GM21423 (cell line): Measurements from ENCODE around the gene GARRE1.
A peak's percentile ranks its signal among the peaks of the same experiment; 100 is the strongest.
"Not testable (repeated sequence)": the region's sequence is repeated elsewhere in the genome, so short reads cannot be mapped to it uniquely, and the experiment has no call there.

Experiments
- ATAC-seq: cut with Tn5 transposase; IDR thresholded peaks from one replicate; pipeline ENCODE4 v1.9.1; 2021; ENCODE audit warnings: mild to moderate bottlenecking, moderate library complexity; ENCODE audit not compliant: unreplicated experiment

The GARRE1 gene

DNA sequence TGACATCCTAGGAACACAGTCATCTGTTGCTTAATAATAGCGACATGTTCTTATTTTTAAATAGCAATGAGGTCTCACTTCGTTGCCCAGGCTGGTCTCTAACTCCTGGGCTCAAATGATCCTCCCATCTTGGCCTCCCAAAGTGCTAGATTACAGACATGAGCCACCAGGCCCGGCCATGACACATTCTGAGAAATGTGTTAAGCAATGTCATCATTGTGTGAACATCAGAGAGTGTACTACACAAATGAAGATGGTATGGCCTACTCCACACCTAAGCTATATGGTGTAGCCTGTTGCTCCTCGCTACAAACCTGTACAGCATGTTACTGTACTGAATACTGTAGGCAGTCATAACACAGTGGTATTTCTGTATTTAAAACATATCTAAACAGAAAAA lies 24.6 kb upstream of the GARRE1 start:
- no peak for ATAC-seq

- no peak for ATAC-seq
Measured at GRCh38 chr19:34230820-34231219, 23.5 kb upstream of the GARRE1 start.

DNA sequence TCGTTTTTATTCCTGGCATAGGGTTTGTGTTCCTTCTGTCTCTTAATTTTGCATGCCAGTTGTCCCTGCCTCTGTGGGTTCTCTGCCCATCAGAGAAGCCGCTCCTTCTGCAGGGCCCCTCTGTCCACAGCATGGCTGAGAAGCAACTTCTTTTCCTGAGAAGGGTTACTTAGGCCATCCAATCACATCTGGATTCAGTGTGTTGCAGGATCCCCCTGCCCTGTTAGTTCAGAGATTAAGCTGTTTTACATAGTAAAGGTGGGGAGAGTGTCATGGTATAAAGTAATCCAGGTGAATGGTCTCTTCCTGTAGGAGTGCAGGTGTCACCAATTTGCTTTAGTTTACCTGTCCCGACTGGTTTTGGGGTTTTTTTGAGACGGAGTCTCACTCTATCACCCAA lies 22.9 kb upstream of the GARRE1 start:
- no peak for ATAC-seq

DNA sequence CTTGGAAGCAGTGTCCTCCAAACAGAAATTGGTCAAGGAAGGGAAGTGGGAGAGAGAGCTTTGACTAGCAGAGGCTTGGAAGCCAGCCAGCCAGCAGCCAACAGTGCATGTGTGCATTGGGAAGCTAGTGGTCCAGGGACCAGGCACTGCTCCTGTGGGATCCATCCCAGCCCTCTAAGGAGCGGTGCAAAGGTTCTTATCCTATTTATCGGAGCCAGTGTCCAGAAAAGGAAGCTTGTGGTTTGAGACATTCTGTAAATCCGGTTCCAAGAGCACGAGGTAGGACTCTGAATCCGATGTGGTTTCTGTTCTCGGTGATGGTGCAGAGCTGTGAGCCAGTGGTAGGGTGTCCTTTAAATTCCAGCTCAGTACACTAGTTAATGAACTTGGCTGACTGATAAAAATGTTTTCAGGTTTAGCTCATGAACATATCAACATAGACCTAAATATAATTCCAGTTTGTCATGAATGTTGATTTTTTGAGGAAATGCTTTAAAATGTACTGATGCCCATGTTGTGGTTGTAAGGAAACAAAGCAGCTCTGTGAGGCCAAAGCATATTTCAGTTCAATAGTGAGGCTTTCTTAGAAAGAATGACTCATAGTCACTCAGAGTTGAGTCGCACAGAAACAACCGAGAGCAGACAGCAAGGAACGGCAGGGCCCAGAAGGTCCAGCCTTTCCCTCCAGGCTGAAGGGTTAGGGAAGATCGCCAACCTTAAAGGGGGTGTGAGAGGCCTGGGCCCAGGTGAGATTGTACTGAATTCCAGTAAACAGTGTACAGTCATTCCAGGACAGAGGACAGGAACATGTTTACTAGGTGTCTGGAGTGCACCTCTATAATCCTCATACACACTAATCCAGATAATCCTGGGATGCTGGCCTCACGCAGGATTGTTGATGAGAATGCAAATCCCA lies 21.5 kb upstream of the GARRE1 start:
- ATAC-seq = peak; percentile 56

GRCh38 chr19:34235425-34235940 lies 18.9 kb upstream of the GARRE1 start:
- ATAC-seq = no peak

GRCh38 chr19:34236035-34236987 lies 18.0 kb upstream of the GARRE1 start:
- no peak for ATAC-seq

GRCh38 chr19:34237283-34237682 lies 17.1 kb upstream of the GARRE1 start:
- no peak for ATAC-seq

DNA sequence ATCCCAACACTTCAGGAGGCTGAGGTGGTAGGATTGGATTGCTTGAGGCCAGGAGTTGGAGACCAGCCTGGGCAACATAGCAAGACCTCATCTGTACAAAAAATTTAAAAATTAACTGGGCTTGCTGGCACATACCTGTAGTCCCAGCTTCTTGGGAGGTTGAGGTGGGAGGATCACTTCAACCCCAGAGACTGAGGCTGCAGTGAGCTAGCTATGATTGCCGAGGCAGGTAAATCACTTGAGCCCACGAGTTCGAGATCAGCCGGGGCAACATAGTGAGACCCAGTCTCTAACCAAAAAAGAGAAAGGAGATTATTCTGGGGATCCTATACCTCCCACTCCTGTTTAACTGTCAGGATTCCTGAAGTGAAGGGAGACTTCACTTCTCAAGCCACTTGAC lies 16.4 kb upstream of the GARRE1 start:
- no peak for ATAC-seq

- ATAC-seq = no peak
Measured at GRCh38 chr19:34241513-34242337, 12.6 kb upstream of the GARRE1 start.

DNA sequence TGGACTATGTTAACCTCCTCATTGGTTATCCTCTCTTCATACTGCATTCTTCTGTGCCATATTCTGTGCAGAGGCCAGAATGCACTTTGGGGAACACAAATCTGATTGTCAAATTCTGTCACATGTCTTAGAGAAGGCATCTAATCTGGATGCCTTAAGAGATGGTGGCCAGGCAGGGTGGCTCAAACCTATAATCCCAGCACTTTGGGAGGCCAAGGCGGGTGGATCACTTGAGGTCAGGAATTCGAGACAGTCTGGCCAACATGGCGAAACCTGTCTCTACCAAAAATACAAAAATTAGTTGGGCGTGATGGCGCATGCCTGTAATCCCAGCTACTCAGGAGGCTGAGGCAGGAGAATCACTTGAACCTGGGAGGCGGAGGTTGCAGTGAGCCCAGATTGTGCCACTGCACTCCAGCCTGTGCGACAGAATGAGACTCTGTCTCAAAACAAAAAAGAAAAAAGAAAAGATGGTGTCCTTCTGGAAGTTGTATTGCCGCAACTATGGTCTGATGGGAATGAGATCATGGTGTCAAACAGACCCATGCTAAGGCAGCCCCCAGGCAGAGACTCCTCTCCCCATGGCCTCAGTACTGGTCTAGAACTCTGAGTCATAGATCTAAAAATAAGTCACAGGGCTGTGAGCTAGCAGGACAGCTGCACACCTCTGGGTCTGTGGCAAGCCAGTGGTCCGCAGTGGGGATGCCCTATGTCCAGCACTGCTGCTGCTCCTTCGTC lies 11.0 kb upstream of the GARRE1 start:
- ATAC-seq = not testable (repeated sequence)

DNA sequence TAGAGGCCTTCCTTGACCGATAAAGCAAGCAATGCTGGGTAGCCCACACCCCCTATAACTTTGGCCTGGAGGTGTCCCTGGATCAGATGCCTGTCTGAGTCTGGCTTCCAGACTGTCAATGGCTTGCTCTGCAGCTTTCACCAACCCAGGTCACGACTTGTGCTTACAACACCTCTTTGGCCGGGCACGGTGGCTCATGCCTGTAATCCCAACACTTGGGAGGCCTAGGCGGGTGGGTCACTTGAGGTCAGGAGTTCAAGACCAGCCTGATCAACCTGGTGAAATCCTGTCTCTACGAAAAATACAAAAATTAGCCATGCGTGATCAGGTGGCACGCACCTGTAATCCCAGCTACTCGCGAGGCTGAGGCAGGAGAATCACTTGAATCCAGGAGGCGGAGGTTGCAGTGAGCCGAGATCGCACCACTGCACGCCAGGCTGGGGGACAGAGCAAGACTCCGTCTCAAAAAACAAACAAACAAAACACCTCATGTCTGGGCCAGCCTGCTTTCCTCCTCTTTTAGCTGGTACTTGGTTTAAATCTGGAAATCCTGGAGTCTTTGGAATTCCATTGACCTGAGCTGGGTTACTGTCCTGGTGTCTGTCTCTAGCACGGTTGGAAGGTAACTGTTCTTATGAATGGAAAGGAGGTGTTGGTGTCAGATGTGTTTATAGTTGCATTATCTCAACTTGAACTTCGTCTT lies 10.3 kb upstream of the GARRE1 start:
- ATAC-seq = no peak

DNA sequence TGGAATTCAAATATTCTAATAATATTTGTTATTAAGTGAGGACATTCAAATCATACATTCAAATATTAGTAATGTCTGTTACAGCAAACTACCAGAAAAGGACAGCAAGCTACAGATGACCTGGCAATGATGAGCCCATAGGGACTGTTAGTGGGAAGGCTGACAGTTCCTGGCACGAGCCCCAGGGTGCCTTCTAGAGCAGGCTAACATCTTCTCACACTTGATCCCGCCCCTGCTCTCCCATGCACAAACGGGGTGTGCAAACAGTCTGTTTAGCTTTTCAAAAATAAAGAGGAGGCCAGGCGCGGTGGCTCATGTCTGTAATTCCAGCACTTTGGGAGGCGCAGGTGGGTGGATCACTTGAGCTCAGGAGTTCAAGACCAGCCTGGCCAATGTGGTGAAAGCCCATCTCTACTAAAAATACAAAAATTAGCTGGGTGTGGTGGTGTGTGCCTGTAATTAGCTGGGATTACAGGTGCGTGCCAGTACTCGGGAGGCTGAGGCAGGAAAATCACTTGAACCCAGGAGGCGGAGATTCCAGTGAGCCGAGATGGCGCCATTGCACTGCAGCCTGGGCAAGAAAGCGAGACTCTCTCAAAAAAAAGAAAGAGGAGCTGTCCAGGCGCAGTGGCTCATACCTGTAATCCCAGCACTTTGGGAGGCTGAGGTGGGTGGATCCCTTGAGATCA lies 9.6 kb upstream of the GARRE1 start:
- ATAC-seq = no peak

- no peak for ATAC-seq
Measured at GRCh38 chr19:34246340-34246739, 8.0 kb upstream of the GARRE1 start.

DNA sequence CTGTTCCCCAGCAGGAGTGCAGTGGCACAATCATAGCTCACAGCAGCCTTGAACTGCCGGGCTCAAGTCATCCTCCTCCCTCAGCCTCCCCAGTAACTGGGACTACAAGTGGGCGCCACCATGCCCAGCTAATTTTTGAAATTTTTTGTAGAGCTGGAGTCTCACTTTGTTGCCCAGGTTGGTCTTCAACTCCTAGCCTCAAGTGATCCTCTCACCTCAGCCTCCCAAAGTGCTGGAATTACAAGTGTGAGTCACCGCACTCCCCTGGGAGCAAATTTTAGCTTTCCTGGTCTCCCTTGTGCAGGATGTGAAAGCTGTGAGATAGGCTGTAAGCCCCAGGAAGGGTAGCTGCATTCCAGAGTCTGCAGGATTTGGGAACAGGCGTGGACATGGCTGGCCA lies 5.4 kb upstream of the GARRE1 start:
- ATAC-seq = no peak

- not testable (repeated sequence) for ATAC-seq
Measured at GRCh38 chr19:34253167-34253566, 1.2 kb upstream of the GARRE1 start.

GRCh38 chr19:34253681-34254045 lies 691 bp upstream of the GARRE1 start:
- not testable (repeated sequence) for ATAC-seq

DNA sequence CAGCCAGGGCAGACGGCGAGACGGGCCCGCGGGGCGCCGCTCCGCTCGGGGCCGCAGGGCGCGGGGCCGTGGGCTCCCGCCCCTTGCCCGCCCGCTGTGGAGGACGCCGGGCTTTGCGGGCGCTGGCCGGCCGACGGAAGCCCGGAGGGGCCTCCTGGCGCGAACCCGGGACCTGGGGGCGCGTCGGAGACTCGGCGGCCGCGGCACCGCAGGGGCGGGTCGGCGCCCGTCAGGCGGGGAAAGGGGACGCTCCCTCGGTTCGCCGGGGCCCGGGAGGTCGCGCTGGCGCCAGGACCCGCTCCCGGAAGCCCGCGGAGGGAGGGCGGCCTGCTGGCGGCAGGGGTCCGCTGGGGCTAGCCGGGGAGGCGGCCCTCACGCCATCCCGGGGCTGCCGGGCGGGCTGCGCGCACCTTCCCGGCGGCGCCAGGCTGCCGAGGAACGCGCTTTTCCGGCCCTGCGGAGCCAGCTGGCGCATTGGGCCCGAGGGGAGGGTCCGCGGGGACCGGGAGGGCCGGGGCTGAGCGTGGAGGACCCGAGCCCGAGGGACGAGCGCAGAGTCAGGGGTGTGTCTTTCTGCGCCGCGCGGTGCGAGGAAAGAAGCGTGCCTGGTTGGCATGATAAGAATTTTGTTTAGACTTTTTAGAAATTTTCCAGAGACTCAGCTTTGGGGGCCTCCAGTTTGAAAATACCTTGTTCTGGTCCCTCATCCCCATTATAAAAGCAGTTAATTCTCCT lies 511 bp downstream of the GARRE1 start:
- ATAC-seq = peak; percentile 42

DNA sequence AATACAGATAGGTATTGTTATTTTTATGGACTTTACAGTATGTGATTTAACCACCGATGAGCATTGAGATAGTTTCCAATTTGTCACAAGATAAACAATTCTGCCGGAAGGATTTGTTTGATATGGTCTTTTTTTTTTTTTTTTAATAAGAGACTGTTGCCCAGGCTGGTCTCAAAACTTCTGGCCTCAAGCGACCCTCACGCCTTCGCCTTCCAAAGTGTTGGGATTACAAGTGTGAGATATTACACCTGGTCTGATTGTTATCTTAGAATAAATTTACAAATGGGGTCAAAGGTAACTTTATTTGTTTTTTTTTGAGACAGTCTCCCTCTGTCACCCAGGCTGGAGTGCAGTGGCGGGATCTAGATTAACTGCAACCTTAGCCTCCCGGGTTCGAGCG lies 1.2 kb downstream of the GARRE1 start:
- ATAC-seq = no peak
